Mesendoderm (in vitro differentiated cells): ENCODE results near the gene TLE1.

ENCODE experiments used
- DNase-seq: peaks from one replicate; pipeline ENCODE4 v3.0.0; 2013
- H2AK5ac ChIP-seq: 2 replicates; pipeline ENCODE4 v1.6.1; 2013; ENCODE audit warnings: low read length, inconsistent platforms
- H2BK120ac ChIP-seq: 2 replicates; pipeline ENCODE4 v1.6.1; 2013; ENCODE audit warnings: low read depth, mild to moderate bottlenecking, low read length, moderate library complexity, mixed read lengths
- H2BK15ac ChIP-seq: replicated peaks from 2 replicates; pipeline ENCODE4 v1.6.1; 2013; ENCODE audit warnings: low read depth, mild to moderate bottlenecking, moderate library complexity
- H2BK5ac ChIP-seq: 2 replicates; pipeline ENCODE4 v1.6.1; 2013; ENCODE audit warnings: low read length, inconsistent platforms
- H3K18ac ChIP-seq: 2 replicates; pipeline ENCODE4 v1.6.1; 2013; ENCODE audit warnings: mild to moderate bottlenecking, low read length, mixed read lengths
- H3K23ac ChIP-seq: one replicate; pipeline ENCODE4 v1.6.1; 2013; ENCODE audit warnings: low read length
- H3K27ac ChIP-seq: 2 replicates; pipeline ENCODE4 v1.5.1; 2013; ENCODE audit warnings: low read depth, mild to moderate bottlenecking, inconsistent platforms, low read length, moderate library complexity
- H3K27me3 ChIP-seq: 2 replicates; pipeline ENCODE4 v1.6.1; 2013; ENCODE audit warnings: low read length, control low read depth, mild to moderate bottlenecking, inconsistent platforms; ENCODE audit not compliant: insufficient read depth, poor library complexity
- H3K36me3 ChIP-seq: 2 replicates; pipeline ENCODE4 v1.6.1; 2013; ENCODE audit warnings: low read length, inconsistent platforms; ENCODE audit not compliant: control insufficient read depth, insufficient read depth
- H3K4ac ChIP-seq: one replicate; pipeline ENCODE4 v1.6.1; 2013; ENCODE audit warnings: low read depth, mild to moderate bottlenecking, low read length, moderate library complexity
- H3K4me1 ChIP-seq: 2 replicates; pipeline ENCODE4 v1.6.1; 2013; ENCODE audit warnings: low read depth, low read length, inconsistent platforms; ENCODE audit not compliant: control insufficient read depth
- H3K4me2 ChIP-seq: 2 replicates; pipeline ENCODE4 v1.6.1; 2013; ENCODE audit warnings: low read length
- H3K4me3 ChIP-seq: 2 replicates; pipeline ENCODE4 v1.5.1; 2013; ENCODE audit warnings: mild to moderate bottlenecking, low read length
- H3K56ac ChIP-seq: one replicate; pipeline ENCODE4 v1.6.1; 2013; ENCODE audit warnings: low read length
- H3K79me1 ChIP-seq: 2 replicates; pipeline ENCODE4 v1.6.1; 2013; ENCODE audit warnings: low read length, inconsistent platforms
- H3K79me2 ChIP-seq: 2 replicates; pipeline ENCODE4 v1.6.1; 2013; ENCODE audit warnings: mild to moderate bottlenecking, low read length; ENCODE audit not compliant: control insufficient read depth, insufficient read depth
- H3K9ac ChIP-seq: 2 replicates; pipeline ENCODE4 v1.6.1; 2013; ENCODE audit warnings: low read length, inconsistent platforms
- H4K5ac ChIP-seq: one replicate; pipeline ENCODE4 v1.6.1; 2013; ENCODE audit warnings: low read length
- H4K8ac ChIP-seq: one replicate; pipeline ENCODE4 v1.6.1; 2013; ENCODE audit warnings: low read depth, mild to moderate bottlenecking, control low read depth, low read length, moderate library complexity
- WGBS: extraction: QIAGEN DNeasy Blood & Tissue Kit; methylation state at CpG from one replicate; pipeline ENCODE4 v1.1.7; 2013; ENCODE audit warnings: low lambda C conversion rate, missing lambda C conversion rate; ENCODE audit not compliant: insufficient coverage; ENCODE audit errors: extremely low coverage; 5-methylcytosine and 5-hydroxymethylcytosine counted together

The TLE1 gene

DNA sequence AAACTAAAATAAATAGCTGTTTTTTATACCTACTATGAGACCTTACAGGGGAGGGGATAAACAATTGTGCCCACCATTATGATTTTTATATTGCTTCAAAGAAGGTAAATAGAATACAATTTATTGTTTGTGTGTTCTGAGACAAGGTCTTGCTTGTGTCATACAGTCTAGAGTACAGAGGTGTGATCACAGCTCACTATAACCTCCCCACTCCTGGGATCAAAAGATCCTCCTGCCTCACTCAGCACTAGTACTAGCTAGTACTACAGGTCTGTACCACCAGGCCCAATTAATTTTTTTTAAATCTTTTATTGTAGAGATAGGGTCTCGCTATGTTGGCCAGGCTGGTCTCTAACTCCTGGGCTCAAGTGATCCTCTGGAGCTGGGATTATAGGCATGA lies 11.3 kb downstream of the TLE1 start:
- no peaks in the 10 kb centered on the region for H3K36me3 ChIP-seq
- no peak overlapping the region for H3K4ac ChIP-seq
- no peak overlapping the region for H2BK120ac ChIP-seq
- H4K8ac ChIP-seq, result no peak overlapping the region
- peaks cover 5% of the 10 kb centered on the region for H3K4me1 ChIP-seq
- H3K79me2 ChIP-seq, result peaks cover 72% of the 10 kb centered on the region
- H3K9ac ChIP-seq, result no peak overlapping the region
- H3K4me3 ChIP-seq, result no peak overlapping the region
- no peak overlapping the region for H3K18ac ChIP-seq
- H3K23ac ChIP-seq, result no peak overlapping the region
- peaks cover 19% of the 10 kb centered on the region for H3K79me1 ChIP-seq
- H3K56ac ChIP-seq, result no peak overlapping the region
- H4K5ac ChIP-seq, result no peak overlapping the region
- H3K4me2 ChIP-seq, result no peak overlapping the region
- H3K27ac ChIP-seq, result no peak overlapping the region
- no peak overlapping the region for H2AK5ac ChIP-seq
- no peak overlapping the region for H2BK15ac ChIP-seq
- H2BK5ac ChIP-seq, result no peak overlapping the region
- WGBS, result no CpG with 5 or more reads among the region's 1 CpG
- H3K27me3 ChIP-seq, result no peaks in the 10 kb centered on the region
- DNase-seq, result no peak

DNA sequence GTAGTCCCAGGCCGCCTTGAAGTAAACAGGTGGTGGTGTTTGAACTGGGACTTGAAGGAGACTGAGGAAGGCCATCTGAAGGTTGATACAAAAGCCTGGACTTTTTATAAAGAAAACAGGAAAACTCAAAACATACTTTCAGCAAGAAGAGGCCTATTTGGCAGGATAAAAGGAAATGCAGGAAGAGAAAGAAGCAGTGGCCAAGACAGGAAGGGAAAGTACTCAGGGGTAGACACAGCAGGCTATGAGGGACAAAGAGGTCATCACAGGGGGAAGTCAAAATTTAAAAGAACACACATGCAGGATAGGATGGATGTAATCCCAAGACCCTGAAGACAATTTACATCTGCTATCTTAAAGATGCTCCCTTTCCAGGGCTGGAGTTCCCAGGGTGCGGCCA lies 13.0 kb downstream of the TLE1 start:
- H3K4me2 ChIP-seq, result no peak overlapping the region
- H3K9ac ChIP-seq, result no peak overlapping the region
- no peak overlapping the region for H4K8ac ChIP-seq
- no peak overlapping the region for H3K56ac ChIP-seq
- H3K23ac ChIP-seq, result no peak overlapping the region
- H3K27me3 ChIP-seq, result no peaks in the 10 kb centered on the region
- H3K4ac ChIP-seq, result no peak overlapping the region
- WGBS, result no CpG with 5 or more reads among the region's 2 CpGs
- H3K79me2 ChIP-seq, result peaks cover 62% of the 10 kb centered on the region
- H2BK15ac ChIP-seq, result no peak overlapping the region
- H2AK5ac ChIP-seq, result no peak overlapping the region
- no peak overlapping the region for H2BK5ac ChIP-seq
- no peak overlapping the region for H2BK120ac ChIP-seq
- no peak overlapping the region for H3K18ac ChIP-seq
- H4K5ac ChIP-seq, result no peak overlapping the region
- H3K4me1 ChIP-seq, result peaks cover 5% of the 10 kb centered on the region
- no peak overlapping the region for H3K4me3 ChIP-seq
- H3K36me3 ChIP-seq, result no peaks in the 10 kb centered on the region
- no peak for DNase-seq
- no peak overlapping the region for H3K27ac ChIP-seq
- H3K79me1 ChIP-seq, result peaks cover 14% of the 10 kb centered on the region

- DNase-seq, result peak; percentile 40
- no peak overlapping the region for H3K23ac ChIP-seq
- H2AK5ac ChIP-seq, result no peak overlapping the region
- no peak overlapping the region for H3K4me2 ChIP-seq
- H3K79me2 ChIP-seq, result peaks cover 59% of the 10 kb centered on the region
- H3K4ac ChIP-seq, result no peak overlapping the region
- no peaks in the 10 kb centered on the region for H3K4me1 ChIP-seq
- H3K56ac ChIP-seq, result no peak overlapping the region
- no peak overlapping the region for H3K18ac ChIP-seq
- no peak overlapping the region for H4K5ac ChIP-seq
- WGBS, result no CpG with 5 or more reads among the region's 5 CpGs
- no peak overlapping the region for H2BK120ac ChIP-seq
- H3K9ac ChIP-seq, result no peak overlapping the region
- peaks cover 11% of the 10 kb centered on the region for H3K79me1 ChIP-seq
- H4K8ac ChIP-seq, result no peak overlapping the region
- no peaks in the 10 kb centered on the region for H3K36me3 ChIP-seq
- no peak overlapping the region for H3K27ac ChIP-seq
- no peak overlapping the region for H3K4me3 ChIP-seq
- H2BK15ac ChIP-seq, result no peak overlapping the region
- no peaks in the 10 kb centered on the region for H3K27me3 ChIP-seq
- no peak overlapping the region for H2BK5ac ChIP-seq
Observed at GRCh38 chr9:81673310-81673709, 16.0 kb downstream of the TLE1 start.

GRCh38 chr9:81671880-81672280 lies 17.5 kb downstream of the TLE1 start:
- H3K18ac ChIP-seq, result no peak overlapping the region

DNA sequence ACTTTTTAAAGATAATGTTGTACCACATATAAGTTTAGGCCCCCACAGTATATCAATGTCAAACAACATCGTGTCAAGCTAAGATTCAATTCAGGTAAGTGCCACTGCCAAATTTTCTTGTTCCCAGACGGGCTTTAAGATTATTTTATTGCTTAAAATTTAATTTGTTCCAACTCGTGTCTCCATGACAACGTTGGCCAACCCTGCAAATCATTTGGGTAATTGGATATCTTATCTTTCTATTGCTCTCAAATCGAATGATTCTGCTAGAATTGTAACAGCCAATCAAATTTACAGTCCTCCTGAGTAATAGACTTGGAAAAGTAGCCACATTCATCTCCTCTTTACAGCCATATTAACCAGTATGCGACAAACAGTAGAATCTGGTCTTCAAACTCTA lies 19.5 kb downstream of the TLE1 start:
- H3K23ac ChIP-seq, result no peak overlapping the region
- no peak overlapping the region for H3K27ac ChIP-seq
- H3K36me3 ChIP-seq, result no peaks in the 10 kb centered on the region
- no peak for DNase-seq
- H3K4me2 ChIP-seq, result no peak overlapping the region
- H3K79me1 ChIP-seq, result peaks cover 6% of the 10 kb centered on the region
- H2AK5ac ChIP-seq, result no peak overlapping the region
- no peak overlapping the region for H4K8ac ChIP-seq
- H2BK120ac ChIP-seq, result no peak overlapping the region
- no peaks in the 10 kb centered on the region for H3K27me3 ChIP-seq
- no CpG with 5 or more reads among the region's 6 CpGs for WGBS
- no peak overlapping the region for H2BK15ac ChIP-seq
- H3K9ac ChIP-seq, result no peak overlapping the region
- peaks cover 51% of the 10 kb centered on the region for H3K79me2 ChIP-seq
- no peak overlapping the region for H3K56ac ChIP-seq
- no peak overlapping the region for H4K5ac ChIP-seq
- peaks cover 7% of the 10 kb centered on the region for H3K4me1 ChIP-seq
- no peak overlapping the region for H2BK5ac ChIP-seq
- no peak overlapping the region for H3K18ac ChIP-seq
- no peak overlapping the region for H3K4ac ChIP-seq
- no peak overlapping the region for H3K4me3 ChIP-seq

More at GRCh38 chr9:81671880-81672280, 17.5 kb downstream of the TLE1 start:
- Histone ChIP-seq H2BK5ac (no peak overlapping the region), H3K4me2 (no peak overlapping the region), H3K27me3 (no peaks in the 10 kb centered on the region), H2BK120ac (no peak overlapping the region), H2AK5ac (no peak overlapping the region), H3K4me3 (no peak overlapping the region), H3K4me1 (no peaks in the 10 kb centered on the region), H3K36me3 (no peaks in the 10 kb centered on the region), H3K9ac (no peak overlapping the region), H3K56ac (no peak overlapping the region), H3K79me2 (peaks cover 60% of the 10 kb centered on the region), H3K79me1 (peaks cover 11% of the 10 kb centered on the region), H2BK15ac (no peak overlapping the region), H3K4ac (no peak overlapping the region), H4K5ac (no peak overlapping the region), H4K8ac (no peak overlapping the region), H3K27ac (no peak overlapping the region), H3K23ac (no peak overlapping the region)
- no peak for DNase-seq
- no CpG with 5 or more reads among the region's 3 CpGs for WGBS

- no peak overlapping the region for H3K4ac ChIP-seq
- H3K4me2 ChIP-seq, result no peak overlapping the region
- no CpG with 5 or more reads among the region's 5 CpGs for WGBS
- H4K5ac ChIP-seq, result no peak overlapping the region
- no peak for DNase-seq
- H3K79me1 ChIP-seq, result peaks cover 7% of the 10 kb centered on the region
- no peak overlapping the region for H2AK5ac ChIP-seq
- H3K27ac ChIP-seq, result no peak overlapping the region
- no peaks in the 10 kb centered on the region for H3K27me3 ChIP-seq
- H3K4me3 ChIP-seq, result no peak overlapping the region
- no peak overlapping the region for H2BK120ac ChIP-seq
- no peak overlapping the region for H2BK5ac ChIP-seq
- H3K23ac ChIP-seq, result no peak overlapping the region
- no peak overlapping the region for H3K56ac ChIP-seq
- H3K18ac ChIP-seq, result no peak overlapping the region
- peaks cover 51% of the 10 kb centered on the region for H3K79me2 ChIP-seq
- H4K8ac ChIP-seq, result no peak overlapping the region
- no peaks in the 10 kb centered on the region for H3K36me3 ChIP-seq
- H2BK15ac ChIP-seq, result no peak overlapping the region
- peaks cover 9% of the 10 kb centered on the region for H3K4me1 ChIP-seq
- no peak overlapping the region for H3K9ac ChIP-seq
Observed at GRCh38 chr9:81669041-81669651, 20.2 kb downstream of the TLE1 start.
